HepG2 (cell line): ENCODE measurements around the gene NDUFS2.

Source experiments
- ATF6 ChIP-seq: sonication (generic); formaldehyde crosslinking; conservative IDR thresholded peaks from 2 replicates; pipeline ENCODE4 v1.4.0; 2020; ENCODE audit warnings: missing genetic modification reagents
- HMG20A ChIP-seq: IDR thresholded peaks from 2 replicates; pipeline ENCODE4 v1.6.1; 2016; ENCODE audit warnings: borderline replicate concordance
- MIXL1 ChIP-seq: IDR thresholded peaks from 2 replicates; pipeline ENCODE4 v1.6.1; 2016
- SKIL ChIP-seq: sonication (generic); formaldehyde crosslinking; IDR thresholded peaks from 2 replicates; pipeline ENCODE4 v1.8.0; 2022; ENCODE audit warnings: missing genetic modification reagents, mild to moderate bottlenecking, moderate library complexity, borderline replicate concordance
- ZMYM4 ChIP-seq: sonication (generic); formaldehyde crosslinking; IDR thresholded peaks from 2 replicates; pipeline ENCODE4 v1.8.1; 2023; ENCODE audit warnings: mild to moderate bottlenecking, missing genetic modification reagents

- TF ChIP-seq MIXL1 (CRISPR knock-in tag): no peak
- TF ChIP-seq ZMYM4 (CRISPR knock-in tag): no peak
- no peak for TF ChIP-seq HMG20A
- no peak for TF ChIP-seq ATF6 (CRISPR knock-in tag)
- TF ChIP-seq SKIL: no peak
Measured at GRCh38 chr1:161207173-161207572, 5.0 kb downstream of the NDUFS2 start.
